IgD-negative memory B cell (primary cell): Measurements from ENCODE around the gene PLEKHG3. TPM values are rescaled to one million over a fixed set of nuclear protein-coding genes. Genes with fewer than 3 reads are reported as not detected.
"Not testable (repeated sequence)": the region's sequence is repeated elsewhere in the genome, so short reads cannot be mapped to it uniquely, and the experiment has no call there.

ENCODE experiments used
- H3K27ac Mint-ChIP-seq, 3 donors: one replicate each; pipeline ENCODE4 v1.8.0; 2020 to 2022; ENCODE audit warnings: mild to moderate bottlenecking in 3 of 3, mixed read lengths in 3 of 3, moderate library complexity in 1 of 3
- H3K27me3 Mint-ChIP-seq: one replicate; pipeline ENCODE4 v1.8.0; 2021; ENCODE audit warnings: mixed read lengths
- H3K36me3 Mint-ChIP-seq: one replicate; pipeline ENCODE4 v1.8.0; 2020; ENCODE audit warnings: mild to moderate bottlenecking, mixed read lengths
- H3K4me1 Mint-ChIP-seq, 3 donors: one replicate each; pipeline ENCODE4 v1.8.0; 2020 to 2022; ENCODE audit warnings: mixed read lengths in 3 of 3, mild to moderate bottlenecking in 1 of 3
- H3K4me3 Mint-ChIP-seq, 4 donors: one replicate each; pipeline ENCODE4 v1.8.0; 2020 to 2022; ENCODE audit warnings: mild to moderate bottlenecking in 4 of 4, mixed read lengths in 4 of 4, moderate library complexity in 3 of 4
- H3K9me3 Mint-ChIP-seq, 3 donors: one replicate each; pipeline ENCODE4 v1.8.0; 2020 to 2021; ENCODE audit warnings: mixed read lengths in 3 of 3, mild to moderate bottlenecking in 1 of 3
- polyA plus RNA-seq: library from polyadenylated mRNA; unstranded; fragments of 300-500 nt; fragmentation: Illumina TruSeq; gene quantifications from one replicate; pipeline ENCODE4 v1.2.3, GENCODE V29; 2021

Gene PLEKHG3
- polyA plus RNA-seq, 1 donor from 2014 or later, result 4.7 TPM

- no peaks in the 10 kb centered on the region for H3K36me3 Mint-ChIP-seq
- no peaks in the 10 kb centered on the region for H3K9me3 Mint-ChIP-seq
- no peak overlapping the region for H3K27ac Mint-ChIP-seq
- H3K27me3 Mint-ChIP-seq, result no peaks in the 10 kb centered on the region
- H3K4me3 Mint-ChIP-seq, result no peak overlapping the region
- H3K4me1 Mint-ChIP-seq, result no peaks in the 10 kb centered on the region
Observed at GRCh38 chr14:64681796-64682710, 22.2 kb upstream of the PLEKHG3 start.

GRCh38 chr14:64682843-64683242, 21.4 kb upstream of the PLEKHG3 start:
- H3K9me3 Mint-ChIP-seq, result no peaks in the 10 kb centered on the region
- peak overlapping the region in 1 of 3 donors; percentile 62 for H3K27ac Mint-ChIP-seq

GRCh38 chr14:64683264-64683663, 21.0 kb upstream of the PLEKHG3 start:
- Mint-ChIP-seq H3K27me3 (no peaks in the 10 kb centered on the region), H3K9me3 (no peaks in the 10 kb centered on the region), H3K27ac (peak overlapping the region in 1 of 3 donors; percentile 77), H3K36me3 (no peaks in the 10 kb centered on the region), H3K4me3 (no peak overlapping the region), H3K4me1 (no peaks in the 10 kb centered on the region)

More at GRCh38 chr14:64682843-64683242, 21.4 kb upstream of the PLEKHG3 start:
- Mint-ChIP-seq H3K4me3 (no peak overlapping the region), H3K4me1 (no peaks in the 10 kb centered on the region), H3K27me3 (no peaks in the 10 kb centered on the region), H3K36me3 (no peaks in the 10 kb centered on the region)

- no peak overlapping the region for H3K4me3 Mint-ChIP-seq
- no peaks in the 10 kb centered on the region for H3K36me3 Mint-ChIP-seq
- H3K27ac Mint-ChIP-seq, result no peak overlapping the region
- no peaks in the 10 kb centered on the region for H3K9me3 Mint-ChIP-seq
- H3K27me3 Mint-ChIP-seq, result peaks cover under 1% of the 10 kb centered on the region
- H3K4me1 Mint-ChIP-seq, result no peaks in the 10 kb centered on the region
Observed at GRCh38 chr14:64684091-64684490, 20.1 kb upstream of the PLEKHG3 start.

- Mint-ChIP-seq H3K36me3 (no peaks in the 10 kb centered on the region), H3K9me3 (no peaks in the 10 kb centered on the region), H3K27ac (no peak overlapping the region), H3K4me3 (no peak overlapping the region), H3K4me1 (no peaks in the 10 kb centered on the region), H3K27me3 (peaks cover 5% of the 10 kb centered on the region)
Observed at GRCh38 chr14:64685371-64686281, 18.6 kb upstream of the PLEKHG3 start.

- Mint-ChIP-seq H3K9me3 (no peaks in the 10 kb centered on the region), H3K27me3 (peaks cover 5% of the 10 kb centered on the region), H3K4me1 (no peaks in the 10 kb centered on the region), H3K36me3 (no peaks in the 10 kb centered on the region), H3K27ac (no peak overlapping the region), H3K4me3 (no peak overlapping the region)
Observed at GRCh38 chr14:64686282-64686615, 18.0 kb upstream of the PLEKHG3 start.

GRCh38 chr14:64688031-64688430, 16.2 kb upstream of the PLEKHG3 start:
- H3K36me3 Mint-ChIP-seq, result no peaks in the 10 kb centered on the region
- peaks cover 5% of the 10 kb centered on the region for H3K27me3 Mint-ChIP-seq
- H3K27ac Mint-ChIP-seq, result no peak overlapping the region
- H3K4me3 Mint-ChIP-seq, result no peak overlapping the region
- H3K4me1 Mint-ChIP-seq, result no peaks in the 10 kb centered on the region
- H3K9me3 Mint-ChIP-seq, result no peaks in the 10 kb centered on the region

- Mint-ChIP-seq H3K4me3 (no peak overlapping the region), H3K4me1 (no peaks in the 10 kb centered on the region), H3K27ac (no peak overlapping the region), H3K9me3 (no peaks in the 10 kb centered on the region), H3K27me3 (peaks cover 5% of the 10 kb centered on the region), H3K36me3 (no peaks in the 10 kb centered on the region)
Observed at GRCh38 chr14:64688811-64689281, 15.4 kb upstream of the PLEKHG3 start.

GRCh38 chr14:64689289-64689688, 14.9 kb upstream of the PLEKHG3 start:
- Mint-ChIP-seq H3K27ac (no peak overlapping the region), H3K4me1 (no peaks in the 10 kb centered on the region), H3K36me3 (no peaks in the 10 kb centered on the region), H3K27me3 (peaks cover 5% of the 10 kb centered on the region), H3K4me3 (no peak overlapping the region), H3K9me3 (no peaks in the 10 kb centered on the region)

- H3K9me3 Mint-ChIP-seq, H3K27me3 Mint-ChIP-seq, H3K4me3 Mint-ChIP-seq, H3K27ac Mint-ChIP-seq, H3K36me3 Mint-ChIP-seq, H3K4me1 Mint-ChIP-seq: not testable (repeated sequence)
Observed at GRCh38 chr14:64690607-64691006, 13.6 kb upstream of the PLEKHG3 start.

GRCh38 chr14:64691376-64691775, 12.8 kb upstream of the PLEKHG3 start:
- H3K4me1 Mint-ChIP-seq, result no peaks in the 10 kb centered on the region
- peak overlapping the region in 1 of 3 donors; percentile 25 for H3K27ac Mint-ChIP-seq
- H3K27me3 Mint-ChIP-seq, result peaks cover 7% of the 10 kb centered on the region
- H3K36me3 Mint-ChIP-seq, result no peaks in the 10 kb centered on the region
- no peaks in the 10 kb centered on the region for H3K9me3 Mint-ChIP-seq
- no peak overlapping the region for H3K4me3 Mint-ChIP-seq

GRCh38 chr14:64692189-64692985, 11.8 kb upstream of the PLEKHG3 start:
- Mint-ChIP-seq H3K27me3 (peaks cover 7% of the 10 kb centered on the region), H3K27ac (no peak overlapping the region), H3K4me1 (no peaks in the 10 kb centered on the region), H3K4me3 (no peak overlapping the region), H3K36me3 (no peaks in the 10 kb centered on the region), H3K9me3 (no peaks in the 10 kb centered on the region)

GRCh38 chr14:64692986-64693809, 11.0 kb upstream of the PLEKHG3 start:
- Mint-ChIP-seq H3K4me3 (no peak overlapping the region), H3K27ac (no peak overlapping the region), H3K27me3 (peaks cover 7% of the 10 kb centered on the region), H3K36me3 (no peaks in the 10 kb centered on the region), H3K9me3 (no peaks in the 10 kb centered on the region), H3K4me1 (no peaks in the 10 kb centered on the region)

GRCh38 chr14:64693810-64694165, 10.4 kb upstream of the PLEKHG3 start:
- Mint-ChIP-seq H3K27me3 (peaks cover 7% of the 10 kb centered on the region), H3K27ac (no peak overlapping the region), H3K36me3 (no peaks in the 10 kb centered on the region), H3K4me1 (peaks cover 0 to 2% (median under 1%) of the 10 kb centered on the region in 3 donors), H3K9me3 (no peaks in the 10 kb centered on the region), H3K4me3 (no peak overlapping the region)
